DMS79 treated with DMSO at 0.1 percent for 48 hours (cell line): ENCODE results near the gene CCDC87.
"Not testable (repeated sequence)": the region's sequence is repeated elsewhere in the genome, so short reads cannot be mapped to it uniquely, and the experiment has no call there.

Source experiments
- DNase-seq: peaks from one replicate; lab custom pipeline; 2025; lab: John Stamatoyannopoulos, UW

CCDC87 gene

GRCh38 chr11:66614073-66614472 is 21.2 kb upstream of the CCDC87 start:
- DNase-seq: no peak

- DNase-seq: no peak
Observed at GRCh38 chr11:66612458-66612857, 19.6 kb upstream of the CCDC87 start.

- DNase-seq: no peak
Observed at GRCh38 chr11:66609721-66610617, 17.1 kb upstream of the CCDC87 start.

- no peak for DNase-seq
Observed at GRCh38 chr11:66607126-66607834, 14.4 kb upstream of the CCDC87 start.

- DNase-seq: not testable (repeated sequence)
Observed at GRCh38 chr11:66606608-66607007, 13.7 kb upstream of the CCDC87 start.

GRCh38 chr11:66604155-66604554 is 11.3 kb upstream of the CCDC87 start:
- no peak for DNase-seq

GRCh38 chr11:66603072-66603471 is 10.2 kb upstream of the CCDC87 start:
- DNase-seq: no peak

- DNase-seq: no peak
Observed at GRCh38 chr11:66600631-66601233, 7.9 kb upstream of the CCDC87 start.

- DNase-seq: no peak
Observed at GRCh38 chr11:66600219-66600618, 7.4 kb upstream of the CCDC87 start.

- no peak for DNase-seq
Observed at GRCh38 chr11:66598993-66599392, 6.1 kb upstream of the CCDC87 start.

GRCh38 chr11:66595245-66595904 is 2.5 kb upstream of the CCDC87 start:
- peak; percentile 44 for DNase-seq

- no peak for DNase-seq
Observed at GRCh38 chr11:66593650-66594049, 787 bp upstream of the CCDC87 start.

GRCh38 chr11:66593303-66593635 is 406 bp upstream of the CCDC87 start:
- no peak for DNase-seq

GRCh38 chr11:66591175-66591574 is 1.7 kb downstream of the CCDC87 start:
- no peak for DNase-seq

GRCh38 chr11:66589996-66590675 is 2.7 kb downstream of the CCDC87 start:
- DNase-seq: no peak

GRCh38 chr11:66589315-66589714 is 3.5 kb downstream of the CCDC87 start:
- DNase-seq: not testable (repeated sequence)

- DNase-seq: no peak
Observed at GRCh38 chr11:66586136-66586535, 6.7 kb downstream of the CCDC87 start.

- DNase-seq: not testable (repeated sequence)
Observed at GRCh38 chr11:66585447-66585846, 7.4 kb downstream of the CCDC87 start.

GRCh38 chr11:66582565-66583147 is 10.2 kb downstream of the CCDC87 start:
- not testable (repeated sequence) for DNase-seq

GRCh38 chr11:66581261-66581660 is 11.6 kb downstream of the CCDC87 start:
- DNase-seq: no peak

- no peak for DNase-seq
Observed at GRCh38 chr11:66580803-66581202, 12.1 kb downstream of the CCDC87 start.
